Liver (tissue), 9 donors: ENCODE results near the gene TRMT44. TPM values are rescaled to one million over a fixed set of nuclear protein-coding genes. Genes with fewer than 3 reads are reported as not detected.
A peak's percentile ranks its signal among the peaks of the same experiment; 100 is the strongest.
"Not testable (repeated sequence)": the region's sequence is repeated elsewhere in the genome, so short reads cannot be mapped to it uniquely, and the experiment has no call there.

Experiments used
- DNase-seq: peaks from one replicate; pipeline ENCODE4 v3.0.0-alpha.2; 2017; ENCODE audit warnings: low spot score
- H3K27ac ChIP-seq, 2 donors: one replicate each; pipeline ENCODE4 v1.7.0; 2013; ENCODE audit warnings: inconsistent platforms in 2 of 2, low read length in 2 of 2, control low read depth in 1 of 2, low read depth in 1 of 2, mild to moderate bottlenecking in 1 of 2
- H3K27me3 ChIP-seq, 4 donors: one replicate each; pipeline versions ENCODE4 v1.6.1 to v1.7.0; 2013; ENCODE audit warnings: low read length in 3 of 4, inconsistent platforms in 1 of 4, mild to moderate bottlenecking in 1 of 4, moderate library complexity in 1 of 4; ENCODE audit not compliant: control insufficient read depth in 4 of 4, insufficient read depth in 4 of 4
- H3K36me3 ChIP-seq, 4 donors: one replicate each; pipeline versions ENCODE4 v1.6.1 to v1.7.0; 2013; ENCODE audit warnings: low read length in 3 of 4, mild to moderate bottlenecking in 3 of 4, low read depth in 1 of 4, moderate library complexity in 1 of 4; ENCODE audit not compliant: control insufficient read depth in 4 of 4, insufficient read depth in 3 of 4
- H3K4me1 ChIP-seq, 4 donors: one replicate each; pipeline versions ENCODE4 v1.6.1 to v1.7.0; 2013; ENCODE audit warnings: low read length in 3 of 4, mild to moderate bottlenecking in 3 of 4, moderate library complexity in 1 of 4; ENCODE audit not compliant: control insufficient read depth in 4 of 4, insufficient read depth in 4 of 4
- H3K4me3 ChIP-seq, 3 donors: one replicate each; pipeline versions ENCODE4 v1.6.1 to v1.7.0; 2013; ENCODE audit warnings: low read length in 3 of 3, control low read depth in 1 of 3, low read depth in 1 of 3, mild to moderate bottlenecking in 1 of 3
- H3K9ac ChIP-seq, 2 donors: one replicate each; pipeline ENCODE4 v1.7.0; 2013; ENCODE audit warnings: low read length in 2 of 2, mild to moderate bottlenecking in 2 of 2, moderate library complexity in 2 of 2, control low read depth in 1 of 2, low read depth in 1 of 2
- H3K9me3 ChIP-seq, 4 donors: one replicate each; pipeline versions ENCODE4 v1.6.1 to v1.7.0; 2013; ENCODE audit warnings: low read length in 3 of 4; ENCODE audit not compliant: control insufficient read depth in 4 of 4
- EGR1 ChIP-seq, 2 donors: IDR thresholded peaks; 2 replicates each; pipeline ENCODE4 v1.6.1; 2016 to 2018; ENCODE audit warnings: antibody characterized with exemption in 2 of 2, low read depth in 2 of 2
- FOXA1 ChIP-seq: IDR thresholded peaks from 2 replicates; pipeline ENCODE4 v1.6.1; 2016; ENCODE audit warnings: antibody characterized with exemption
- FOXA2 ChIP-seq: IDR thresholded peaks from 2 replicates; pipeline ENCODE4 v1.6.1; 2016; ENCODE audit warnings: antibody characterized with exemption
- GABPA ChIP-seq, 2 donors: IDR thresholded peaks in 1 of 2; conservative IDR thresholded peaks in 1 of 2; 2 replicates each; pipeline ENCODE4 v1.6.1; 2016; ENCODE audit warnings: antibody characterized with exemption in 2 of 2, mild to moderate bottlenecking in 1 of 2, moderate library complexity in 1 of 2
- HNF4A ChIP-seq, 2 donors: conservative IDR thresholded peaks; 2 replicates each; pipeline ENCODE4 v1.6.1; 2016; ENCODE audit warnings: antibody characterized with exemption in 2 of 2, mild to moderate bottlenecking in 2 of 2
- HNF4G ChIP-seq: IDR thresholded peaks from 2 replicates; pipeline ENCODE4 v1.6.1; 2016; ENCODE audit warnings: antibody characterized with exemption
- JUND ChIP-seq, 2 donors: IDR thresholded peaks; 2 replicates each; pipeline ENCODE4 v1.6.1; 2016; ENCODE audit warnings: antibody characterized with exemption in 2 of 2
- NR2F2 ChIP-seq: IDR thresholded peaks from 2 replicates; pipeline ENCODE4 v1.6.1; 2016; ENCODE audit warnings: antibody characterized with exemption
- RAD21 ChIP-seq, 2 donors: IDR thresholded peaks; 2 replicates each; pipeline ENCODE4 v1.6.1; 2016; ENCODE audit warnings: antibody characterized with exemption in 2 of 2, mild to moderate bottlenecking in 2 of 2
- RXRA ChIP-seq, 2 donors: IDR thresholded peaks; 2 replicates each; pipeline ENCODE4 v1.6.1; 2017 to 2018; ENCODE audit warnings: antibody characterized with exemption in 2 of 2, mild to moderate bottlenecking in 1 of 2
- TAF1 ChIP-seq: conservative IDR thresholded peaks from 2 replicates; pipeline ENCODE4 v1.6.1; 2016; ENCODE audit warnings: antibody characterized with exemption, mild to moderate bottlenecking
- YY1 ChIP-seq: IDR thresholded peaks from 2 replicates; pipeline ENCODE4 v1.6.1; 2016; ENCODE audit warnings: antibody characterized with exemption, mild to moderate bottlenecking
- WGBS: extraction: QIAGEN DNeasy Blood & Tissue Kit; methylation state at CpG from one replicate; pipeline ENCODE4 v1.1.7; 2013; 5-methylcytosine and 5-hydroxymethylcytosine counted together
- polyA plus RNA-seq, 2 donors: library from polyadenylated mRNA; stranded (reverse) in 1 of 2; unstranded in 1 of 2; fragments of 200-250 nt in 1 of 2; fragments of >200 nt in 1 of 2; fragmentation: Nextera tagmentation in 1 of 2; extraction: Ambion mirVana in 1 of 2; gene quantifications; one replicate each; pipeline versions ENCODE4 v1.2.1 to v1.2.3, GENCODE V29; 2013 to 2015
- total RNA-seq, 2 donors: library from RNA; depleted of rRNA; stranded (reverse); fragments of >200 nt; gene quantifications; one replicate each; pipeline ENCODE4 v1.2.3, GENCODE V29; 2014
- TF ChIP-seq, protein P1 (sequence below): IDR thresholded peaks from 2 replicates; pipeline ENCODE4 v1.6.1; 2016; ENCODE audit warnings: antibody characterized with exemption
- TF ChIP-seq, protein P2 (sequence below): fragments of 150-350 bp; IDR thresholded peaks from 2 replicates; pipeline ENCODE4 v1.5.1; 2017; ENCODE audit warnings: improper control_type of control experiment, low read depth, low read length; ENCODE audit not compliant: missing input control
- TF ChIP-seq, protein P3 (sequence below): IDR thresholded peaks from 2 replicates; pipeline ENCODE4 v1.6.1; 2016; ENCODE audit warnings: antibody characterized with exemption
- TF ChIP-seq, protein P4 (sequence below): IDR thresholded peaks from 2 replicates; pipeline ENCODE4 v1.6.1; 2016; ENCODE audit warnings: antibody characterized with exemption, mild to moderate bottlenecking
- donor health status: healthy.
- donor health status: healthy.
- donor health status: healthy.
- donor health status: healthy.
- donor health status: healthy.

TRMT44 gene
- total and polyA plus RNA-seq, 4 donors, result 3.0 to 16.0 (median 5.7) TPM

DNA sequence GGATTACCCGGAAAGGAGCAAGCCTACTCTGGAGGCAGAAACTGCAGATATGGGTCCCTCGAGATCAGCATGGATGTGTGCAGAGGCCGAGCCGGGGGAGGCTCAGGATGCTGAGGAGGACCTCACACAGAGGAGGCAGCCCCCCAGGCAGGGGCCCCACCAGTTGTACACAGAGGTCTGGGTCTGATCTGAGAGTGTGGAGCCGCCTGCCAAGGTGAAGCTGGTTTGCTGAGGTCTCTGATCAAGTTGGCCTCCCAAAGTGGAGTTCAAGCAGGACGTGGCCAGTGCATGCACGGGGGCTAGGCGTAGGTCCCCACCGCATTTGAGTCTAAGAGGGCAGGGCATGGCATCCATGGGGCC is 35.1 kb upstream of the TRMT44 start:
- no peak overlapping the region for H3K27ac ChIP-seq
- TF ChIP-seq JUND (IDR thresholded peaks at IDR 0.05), result no peak
- no peak for TF ChIP-seq FOXA2
- TF ChIP-seq HNF4G, result no peak
- TF ChIP-seq RAD21 (IDR thresholded peaks at IDR 0.05), result no peak
- TF ChIP-seq RXRA (IDR thresholded peaks at IDR 0.05), result no peak
- no peak for TF ChIP-seq HNF4A (conservative IDR thresholded peaks at IDR 0.05)
- TF ChIP-seq, protein P1, sequence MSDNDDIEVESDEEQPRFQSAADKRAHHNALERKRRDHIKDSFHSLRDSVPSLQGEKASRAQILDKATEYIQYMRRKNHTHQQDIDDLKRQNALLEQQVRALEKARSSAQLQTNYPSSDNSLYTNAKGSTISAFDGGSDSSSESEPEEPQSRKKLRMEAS, result no peak
- TF ChIP-seq TAF1, result no peak
- no peak for TF ChIP-seq FOXA1
- TF ChIP-seq, protein P2, sequence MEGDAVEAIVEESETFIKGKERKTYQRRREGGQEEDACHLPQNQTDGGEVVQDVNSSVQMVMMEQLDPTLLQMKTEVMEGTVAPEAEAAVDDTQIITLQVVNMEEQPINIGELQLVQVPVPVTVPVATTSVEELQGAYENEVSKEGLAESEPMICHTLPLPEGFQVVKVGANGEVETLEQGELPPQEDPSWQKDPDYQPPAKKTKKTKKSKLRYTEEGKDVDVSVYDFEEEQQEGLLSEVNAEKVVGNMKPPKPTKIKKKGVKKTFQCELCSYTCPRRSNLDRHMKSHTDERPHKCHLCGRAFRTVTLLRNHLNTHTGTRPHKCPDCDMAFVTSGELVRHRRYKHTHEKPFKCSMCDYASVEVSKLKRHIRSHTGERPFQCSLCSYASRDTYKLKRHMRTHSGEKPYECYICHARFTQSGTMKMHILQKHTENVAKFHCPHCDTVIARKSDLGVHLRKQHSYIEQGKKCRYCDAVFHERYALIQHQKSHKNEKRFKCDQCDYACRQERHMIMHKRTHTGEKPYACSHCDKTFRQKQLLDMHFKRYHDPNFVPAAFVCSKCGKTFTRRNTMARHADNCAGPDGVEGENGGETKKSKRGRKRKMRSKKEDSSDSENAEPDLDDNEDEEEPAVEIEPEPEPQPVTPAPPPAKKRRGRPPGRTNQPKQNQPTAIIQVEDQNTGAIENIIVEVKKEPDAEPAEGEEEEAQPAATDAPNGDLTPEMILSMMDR, result no peak
- TF ChIP-seq EGR1 (IDR thresholded peaks at IDR 0.05; ENCODE audit: low read depth in 2 of 2), result no peak
- TF ChIP-seq, protein P3, sequence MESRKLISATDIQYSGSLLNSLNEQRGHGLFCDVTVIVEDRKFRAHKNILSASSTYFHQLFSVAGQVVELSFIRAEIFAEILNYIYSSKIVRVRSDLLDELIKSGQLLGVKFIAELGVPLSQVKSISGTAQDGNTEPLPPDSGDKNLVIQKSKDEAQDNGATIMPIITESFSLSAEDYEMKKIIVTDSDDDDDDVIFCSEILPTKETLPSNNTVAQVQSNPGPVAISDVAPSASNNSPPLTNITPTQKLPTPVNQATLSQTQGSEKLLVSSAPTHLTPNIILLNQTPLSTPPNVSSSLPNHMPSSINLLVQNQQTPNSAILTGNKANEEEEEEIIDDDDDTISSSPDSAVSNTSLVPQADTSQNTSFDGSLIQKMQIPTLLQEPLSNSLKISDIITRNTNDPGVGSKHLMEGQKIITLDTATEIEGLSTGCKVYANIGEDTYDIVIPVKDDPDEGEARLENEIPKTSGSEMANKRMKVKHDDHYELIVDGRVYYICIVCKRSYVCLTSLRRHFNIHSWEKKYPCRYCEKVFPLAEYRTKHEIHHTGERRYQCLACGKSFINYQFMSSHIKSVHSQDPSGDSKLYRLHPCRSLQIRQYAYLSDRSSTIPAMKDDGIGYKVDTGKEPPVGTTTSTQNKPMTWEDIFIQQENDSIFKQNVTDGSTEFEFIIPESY, result no peak
- no peak for TF ChIP-seq YY1
- TF ChIP-seq NR2F2, result no peak
- TF ChIP-seq, protein P4, sequence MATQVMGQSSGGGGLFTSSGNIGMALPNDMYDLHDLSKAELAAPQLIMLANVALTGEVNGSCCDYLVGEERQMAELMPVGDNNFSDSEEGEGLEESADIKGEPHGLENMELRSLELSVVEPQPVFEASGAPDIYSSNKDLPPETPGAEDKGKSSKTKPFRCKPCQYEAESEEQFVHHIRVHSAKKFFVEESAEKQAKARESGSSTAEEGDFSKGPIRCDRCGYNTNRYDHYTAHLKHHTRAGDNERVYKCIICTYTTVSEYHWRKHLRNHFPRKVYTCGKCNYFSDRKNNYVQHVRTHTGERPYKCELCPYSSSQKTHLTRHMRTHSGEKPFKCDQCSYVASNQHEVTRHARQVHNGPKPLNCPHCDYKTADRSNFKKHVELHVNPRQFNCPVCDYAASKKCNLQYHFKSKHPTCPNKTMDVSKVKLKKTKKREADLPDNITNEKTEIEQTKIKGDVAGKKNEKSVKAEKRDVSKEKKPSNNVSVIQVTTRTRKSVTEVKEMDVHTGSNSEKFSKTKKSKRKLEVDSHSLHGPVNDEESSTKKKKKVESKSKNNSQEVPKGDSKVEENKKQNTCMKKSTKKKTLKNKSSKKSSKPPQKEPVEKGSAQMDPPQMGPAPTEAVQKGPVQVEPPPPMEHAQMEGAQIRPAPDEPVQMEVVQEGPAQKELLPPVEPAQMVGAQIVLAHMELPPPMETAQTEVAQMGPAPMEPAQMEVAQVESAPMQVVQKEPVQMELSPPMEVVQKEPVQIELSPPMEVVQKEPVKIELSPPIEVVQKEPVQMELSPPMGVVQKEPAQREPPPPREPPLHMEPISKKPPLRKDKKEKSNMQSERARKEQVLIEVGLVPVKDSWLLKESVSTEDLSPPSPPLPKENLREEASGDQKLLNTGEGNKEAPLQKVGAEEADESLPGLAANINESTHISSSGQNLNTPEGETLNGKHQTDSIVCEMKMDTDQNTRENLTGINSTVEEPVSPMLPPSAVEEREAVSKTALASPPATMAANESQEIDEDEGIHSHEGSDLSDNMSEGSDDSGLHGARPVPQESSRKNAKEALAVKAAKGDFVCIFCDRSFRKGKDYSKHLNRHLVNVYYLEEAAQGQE, result no peak
- TF ChIP-seq GABPA (IDR thresholded peaks at IDR 0.05 in 1 of 2, conservative IDR thresholded peaks at IDR 0.05 in 1 of 2), result no peak
- H3K4me1 ChIP-seq, result no peaks in the 10 kb centered on the region
- DNase-seq, result no peak
- H3K27me3 ChIP-seq, result no peaks in the 10 kb centered on the region
- H3K4me3 ChIP-seq, result no peak overlapping the region
- no peaks in the 10 kb centered on the region for H3K9me3 ChIP-seq
- H3K9ac ChIP-seq, result peak overlapping the region in 1 of 2 donors; percentile 6
- peaks cover 3 to 38% (median 7%) of the 10 kb centered on the region in 4 donors for H3K36me3 ChIP-seq
- 96% methylated on average over 9 of the region's 9 CpGs for WGBS

DNA sequence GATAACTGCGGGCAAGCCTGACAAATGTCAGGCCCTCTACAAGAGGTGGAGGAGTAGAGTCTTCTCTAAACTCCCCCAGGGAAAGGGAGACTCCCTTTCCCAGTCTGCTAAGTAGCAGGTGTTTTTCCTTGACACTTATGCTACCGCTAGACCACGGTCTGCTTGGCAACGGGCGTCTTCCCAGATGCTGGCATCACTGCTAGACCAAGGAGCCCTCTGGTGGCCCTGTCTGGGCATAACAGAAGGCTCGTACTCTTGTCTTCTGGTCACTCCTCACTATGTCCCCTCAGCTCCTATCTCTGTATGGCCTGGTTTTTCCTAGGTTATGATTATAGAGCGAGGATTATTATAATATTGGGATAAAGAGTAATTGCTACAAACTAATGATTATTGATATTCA is 33.7 kb upstream of the TRMT44 start:
- peak; percentile 61 to 69 for TF ChIP-seq RAD21 (IDR thresholded peaks at IDR 0.05)
- TF ChIP-seq, protein P2, result peak; percentile 36
- not testable (repeated sequence) for H3K27ac ChIP-seq, H3K4me3 ChIP-seq, DNase-seq, H3K9me3 ChIP-seq, H3K27me3 ChIP-seq, H3K4me1 ChIP-seq, H3K9ac ChIP-seq
- WGBS, result 83% methylated on average over 7 of the region's 7 CpGs
- peaks cover 3 to 40% (median 7%) of the 10 kb centered on the region in 4 donors for H3K36me3 ChIP-seq
